ENCODE measurements around the gene PRICKLE4.

The PRICKLE4 gene

GRCh38 chr6:41744236-41744787 is 36.3 kb upstream of the PRICKLE4 start:
- H3K4me3 ChIP-seq (ENCODE audit: low read depth, low read length), result no peak overlapping the region
- TF ChIP-seq MAX (IDR thresholded peaks at IDR 0.05; ENCODE audit: low read depth, low read length) (no peak), POLR2A (IDR thresholded peaks at IDR 0.05; ENCODE audit: extremely low read depth, insufficient read length) (no peak), MYC (IDR thresholded peaks at IDR 0.05; ENCODE audit: low read depth, low read length) (no peak)
- TF ChIP-seq, protein P1, sequence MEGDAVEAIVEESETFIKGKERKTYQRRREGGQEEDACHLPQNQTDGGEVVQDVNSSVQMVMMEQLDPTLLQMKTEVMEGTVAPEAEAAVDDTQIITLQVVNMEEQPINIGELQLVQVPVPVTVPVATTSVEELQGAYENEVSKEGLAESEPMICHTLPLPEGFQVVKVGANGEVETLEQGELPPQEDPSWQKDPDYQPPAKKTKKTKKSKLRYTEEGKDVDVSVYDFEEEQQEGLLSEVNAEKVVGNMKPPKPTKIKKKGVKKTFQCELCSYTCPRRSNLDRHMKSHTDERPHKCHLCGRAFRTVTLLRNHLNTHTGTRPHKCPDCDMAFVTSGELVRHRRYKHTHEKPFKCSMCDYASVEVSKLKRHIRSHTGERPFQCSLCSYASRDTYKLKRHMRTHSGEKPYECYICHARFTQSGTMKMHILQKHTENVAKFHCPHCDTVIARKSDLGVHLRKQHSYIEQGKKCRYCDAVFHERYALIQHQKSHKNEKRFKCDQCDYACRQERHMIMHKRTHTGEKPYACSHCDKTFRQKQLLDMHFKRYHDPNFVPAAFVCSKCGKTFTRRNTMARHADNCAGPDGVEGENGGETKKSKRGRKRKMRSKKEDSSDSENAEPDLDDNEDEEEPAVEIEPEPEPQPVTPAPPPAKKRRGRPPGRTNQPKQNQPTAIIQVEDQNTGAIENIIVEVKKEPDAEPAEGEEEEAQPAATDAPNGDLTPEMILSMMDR (IDR thresholded peaks at IDR 0.05; ENCODE audit: low read depth, low read length), result no peak
- DNase-seq (ENCODE audit: low read depth), result no peak

DNA sequence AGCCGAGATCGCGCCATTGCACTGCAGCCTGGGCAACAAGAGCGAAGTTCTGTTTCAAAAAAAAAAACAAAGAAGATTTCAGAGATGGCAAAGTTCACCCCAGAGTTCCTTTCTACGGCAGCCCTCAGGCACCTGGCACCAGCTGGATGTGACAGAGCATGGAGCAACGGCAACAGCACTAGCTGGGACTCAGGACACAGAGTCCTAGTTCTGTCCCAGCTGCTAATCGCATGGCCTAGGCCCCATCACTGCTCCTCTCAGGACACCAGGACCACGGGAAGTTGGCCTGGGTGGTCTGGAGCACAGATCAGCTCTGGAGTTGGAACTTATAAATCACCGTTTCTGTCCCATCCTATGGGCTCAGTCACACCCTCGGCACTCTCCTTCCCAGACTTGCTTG is 34.5 kb upstream of the PRICKLE4 start:
- DNase-seq (ENCODE audit: low read depth), result no peak
- TF ChIP-seq, protein P1 (IDR thresholded peaks at IDR 0.05; ENCODE audit: low read depth, low read length), result no peak
- TF ChIP-seq POLR2A (IDR thresholded peaks at IDR 0.05; ENCODE audit: extremely low read depth, insufficient read length) (no peak), MYC (IDR thresholded peaks at IDR 0.05; ENCODE audit: low read depth, low read length) (no peak), MAX (IDR thresholded peaks at IDR 0.05; ENCODE audit: low read depth, low read length) (no peak)
- no peak overlapping the region for H3K4me3 ChIP-seq (ENCODE audit: low read depth, low read length)

GRCh38 chr6:41747256-41748101 is 33.1 kb upstream of the PRICKLE4 start, which contains the start of gene PGC:
TSS of gene PGC (minus strand) at chr6:41747397. CDS start at chr6:41747334, 63 bp downstream.
- no peak within 1 kb of the TSS for H3K4me3 ChIP-seq (ENCODE audit: low read depth, low read length)
- TF ChIP-seq MYC (IDR thresholded peaks at IDR 0.05; ENCODE audit: low read depth, low read length), result no peak
- TF ChIP-seq MAX (IDR thresholded peaks at IDR 0.05; ENCODE audit: low read depth, low read length), result no peak
- no peak for TF ChIP-seq POLR2A (IDR thresholded peaks at IDR 0.05; ENCODE audit: extremely low read depth, insufficient read length)
- TF ChIP-seq, protein P1 (IDR thresholded peaks at IDR 0.05; ENCODE audit: low read depth, low read length), result no peak
- DNase-seq (ENCODE audit: low read depth), result no peak

GRCh38 chr6:41748102-41748477 is 32.5 kb upstream of the PRICKLE4 start:
- TF ChIP-seq, protein P1 (IDR thresholded peaks at IDR 0.05; ENCODE audit: low read depth, low read length), result no peak
- TF ChIP-seq MAX (IDR thresholded peaks at IDR 0.05; ENCODE audit: low read depth, low read length) (no peak), POLR2A (IDR thresholded peaks at IDR 0.05; ENCODE audit: extremely low read depth, insufficient read length) (no peak), MYC (IDR thresholded peaks at IDR 0.05; ENCODE audit: low read depth, low read length) (no peak)
- no peak for DNase-seq (ENCODE audit: low read depth)
- H3K4me3 ChIP-seq (ENCODE audit: low read depth, low read length), result no peak overlapping the region

DNA sequence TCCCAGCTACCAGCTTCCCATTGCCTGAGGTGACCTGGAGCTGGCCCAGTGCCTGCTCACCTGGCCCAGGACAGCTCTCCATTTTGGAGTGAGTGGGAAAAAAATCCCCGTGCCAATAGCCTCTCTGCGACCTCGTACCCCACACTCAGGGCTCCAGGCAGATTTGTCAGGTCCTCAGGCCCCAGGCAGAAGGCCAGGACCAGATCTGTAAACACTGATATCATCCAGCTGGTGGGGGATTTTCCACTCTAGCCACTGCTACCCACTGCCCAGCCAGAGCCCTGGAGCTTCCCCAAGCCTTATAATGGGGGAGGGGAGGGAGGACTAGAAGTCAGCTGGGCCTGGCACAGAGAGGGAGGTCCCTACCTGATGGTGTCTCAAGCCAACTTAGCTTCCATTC is 32.0 kb upstream of the PRICKLE4 start:
- no peak overlapping the region for H3K4me3 ChIP-seq (ENCODE audit: low read depth, low read length)
- no peak for TF ChIP-seq MAX (IDR thresholded peaks at IDR 0.05; ENCODE audit: low read depth, low read length)
- no peak for TF ChIP-seq POLR2A (IDR thresholded peaks at IDR 0.05; ENCODE audit: extremely low read depth, insufficient read length)
- TF ChIP-seq MYC (IDR thresholded peaks at IDR 0.05; ENCODE audit: low read depth, low read length), result no peak
- TF ChIP-seq, protein P1 (IDR thresholded peaks at IDR 0.05; ENCODE audit: low read depth, low read length), result no peak
- no peak for DNase-seq (ENCODE audit: low read depth)

Data from NB4 (cell line).